Panc1 (cell line): ENCODE results near the gene CEBPZ. TPM values are rescaled to one million over a fixed set of nuclear protein-coding genes. Genes with fewer than 3 reads are reported as not detected.

Source experiments
- ATAC-seq: fragments of 200-7000 bp; cut with Tn5 transposase; 2 replicates; pipeline ENCODE4 v1.9.1; 2020; ENCODE audit warnings: mild to moderate bottlenecking, moderate library complexity
- BruUV-seq: library from RNA; stranded (reverse); fragments of 400-500 nt; replicated peaks from 2 replicates; lab custom pipeline; 2021; lab: Mats Ljungman, UMichigan
- CTCF ChIA-PET: fragments of 300-600 bp; sonication (Branson Sonifier 250); formaldehyde crosslinking; loops from one replicate; lab custom pipeline; 2022; ENCODE audit warnings: antibody characterized with exemption; lab: Charles Lee
- POLR2A ChIA-PET: fragments of 300-600 bp; sonication (Branson Sonifier 250); formaldehyde crosslinking; loops from one replicate; lab custom pipeline; 2022; ENCODE audit warnings: antibody characterized with exemption; lab: Charles Lee
- DNase-seq: peaks from one replicate; pipeline ENCODE4 v3.0.0-alpha.2; 2010; ENCODE audit warnings: low read depth, low spot score
- H3K27ac ChIP-seq: 2 replicates; pipeline ENCODE4 v1.5.1; 2011; ENCODE audit warnings: mild to moderate bottlenecking, low read length, inconsistent platforms
- H3K27me3 ChIP-seq: fragments of 200-500 bp; sonication (Bioruptor generic); 2 replicates; pipeline ENCODE4 v1.6.0; 2014; ENCODE audit warnings: low read length, inconsistent platforms; ENCODE audit not compliant: control insufficient read depth, insufficient read depth
- H3K36me3 ChIP-seq: fragments of 200-500 bp; sonication (Bioruptor generic); 2 replicates; pipeline ENCODE4 v1.5.1; 2014; ENCODE audit warnings: inconsistent platforms, mild to moderate bottlenecking, low read length, moderate library complexity; ENCODE audit not compliant: control insufficient read depth, insufficient read depth
- H3K4me1 ChIP-seq: 2 replicates; pipeline ENCODE4 v1.5.1; 2011; ENCODE audit warnings: inconsistent platforms, mild to moderate bottlenecking, low read length, moderate library complexity; ENCODE audit not compliant: control insufficient read depth, insufficient read depth
- H3K4me3 ChIP-seq, 2 experiments: 2 replicates each; pipeline ENCODE4 v1.5.1; 2011 to 2012; ENCODE audit warnings: low read depth in 2 of 2, low read length in 2 of 2, mild to moderate bottlenecking in 2 of 2, inconsistent platforms in 1 of 2, moderate library complexity in 1 of 2
- H3K9me3 ChIP-seq: fragments of 200-500 bp; sonication (Bioruptor generic); 2 replicates; pipeline ENCODE4 v1.5.1; 2014; ENCODE audit warnings: low read depth, mild to moderate bottlenecking, inconsistent platforms, low read length, moderate library complexity; ENCODE audit not compliant: control insufficient read depth, insufficient read depth
- CTCF ChIP-seq: fragments of 450-650 bp; IDR thresholded peaks from 2 replicates; pipeline ENCODE4 v1.5.1; 2017; ENCODE audit warnings: mild to moderate bottlenecking
- POLR2AphosphoS5 ChIP-seq: IDR thresholded peaks from 2 replicates; pipeline ENCODE4 v1.6.1; 2012; ENCODE audit warnings: mild to moderate bottlenecking, low read depth, low read length, moderate library complexity
- REST ChIP-seq, 2 experiments: IDR thresholded peaks; 2 replicates each; pipeline ENCODE4 v1.6.1; 2011 to 2012; ENCODE audit warnings: low read depth in 2 of 2, control low read depth in 1 of 2, low read length in 1 of 2, mild to moderate bottlenecking in 1 of 2, moderate library complexity in 1 of 2; ENCODE audit not compliant: insufficient read depth in 1 of 2
- SIN3A ChIP-seq: IDR thresholded peaks from 2 replicates; pipeline ENCODE4 v1.6.1; 2012; ENCODE audit warnings: low read depth, mild to moderate bottlenecking, low read length, moderate library complexity, borderline replicate concordance; ENCODE audit not compliant: insufficient read depth
- TCF7L2 ChIP-seq: IDR thresholded peaks from 2 replicates; pipeline ENCODE4 v1.6.1; 2011; ENCODE audit warnings: mild to moderate bottlenecking, low read depth, low read length, inconsistent platforms
- in situ Hi-C: cut with HindIII; loops from 2 replicates; pipeline ENCODE4 v1.10.0; 2016; ENCODE audit warnings: low sequenced_read_pairs, low pct_unique_long_range_greater_than_20kb
- intact Hi-C: fragments of 100-400 bp; cut with micrococcal nuclease; formaldehyde crosslinking; loops from one replicate; pipeline ENCODE4 v1.10.0; 2022; ENCODE audit not compliant: unreplicated experiment
- total RNA-seq: library from RNA; stranded (reverse); gene quantifications from one replicate; pipeline ENCODE4 v1.2.1, GENCODE V29; 2021; ENCODE audit not compliant: unreplicated experiment

CEBPZ gene
- total RNA-seq, 1 experiment from 2014 or later, result 63.8 TPM

GRCh38 chr2:37190290-37190689 is 41.1 kb downstream of the CEBPZ start:
- DNase-seq (no peak), ATAC-seq (no peak)
- no TSS peak for BruUV-seq
- intact Hi-C loops, result no loop called here
- TF ChIP-seq CTCF (no peak), SIN3A (no peak), POLR2AphosphoS5 (no peak), REST (IDR thresholded peaks at IDR 0.05; ENCODE audit: insufficient read depth in 1 of 2, low read depth in 2 of 2, low read length in 1 of 2) (no peak), TCF7L2 (no peak)
- peak overlapping the region; percentile 31; the same call in 1 of the 2 replicates for H3K27ac ChIP-seq
- ChIA-PET POLR2A (no interaction called here), CTCF (no interaction called here)
- H3K9me3 ChIP-seq, result no peaks in the 10 kb centered on the region
- in situ Hi-C loops, result no loop called here
- no peaks in the 10 kb centered on the region for H3K36me3 ChIP-seq
- 0 out of 2 replicates have a peak, but pooled peaks cover 4% of the 10 kb centered on the region for H3K4me1 ChIP-seq
- H3K27me3 ChIP-seq, result no peaks in the 10 kb centered on the region
- H3K4me3 ChIP-seq, result no peak overlapping the region

GRCh38 chr2:37189452-37190153 is 41.8 kb downstream of the CEBPZ start:
- in situ Hi-C loops (no loop called here), intact Hi-C loops (no loop called here)
- DNase-seq (peak; percentile 48), ATAC-seq (peak; percentile 82)
- H3K4me1 ChIP-seq, result 0 out of 2 replicates have a peak, but pooled peaks cover 4% of the 10 kb centered on the region
- no peak overlapping the region for H3K4me3 ChIP-seq
- H3K27me3 ChIP-seq, result no peaks in the 10 kb centered on the region
- H3K9me3 ChIP-seq, result no peaks in the 10 kb centered on the region
- no peaks in the 10 kb centered on the region for H3K36me3 ChIP-seq
- ChIA-PET POLR2A (interaction anchor here (0.6 kb wide), 1 partner anchor 19 kb away, joined by 10 read pairs; no protein-coding TSS in a partner anchor), CTCF (no interaction called here)
- H3K27ac ChIP-seq, result no peak overlapping the region; the same call in 1 of the 2 replicates
- no TSS peak for BruUV-seq
- TF ChIP-seq SIN3A (no peak), TCF7L2 (no peak), POLR2AphosphoS5 (no peak), REST (IDR thresholded peaks at IDR 0.05; ENCODE audit: insufficient read depth in 1 of 2, low read depth in 2 of 2, low read length in 1 of 2) (no peak), CTCF (no peak)
